ENCODE results near the gene SCRN3.

DNA sequence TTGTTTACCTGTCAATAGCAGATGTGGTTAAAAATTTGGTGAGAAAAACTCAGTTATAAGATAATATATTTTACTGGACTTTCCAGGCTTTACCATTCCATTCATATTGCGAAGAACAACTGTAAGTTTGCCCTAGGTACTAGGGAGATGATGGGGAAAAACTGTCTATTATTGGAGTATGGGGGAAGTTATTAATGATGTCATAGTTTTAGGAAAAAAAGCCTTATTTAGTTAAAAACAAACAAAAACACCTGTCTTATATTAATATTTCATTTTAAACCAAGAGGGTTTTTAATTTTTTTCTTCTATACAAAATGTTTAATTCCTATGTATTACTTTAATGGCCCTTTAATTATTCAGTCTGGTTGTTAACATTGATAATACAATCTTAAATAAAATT is 42.5 kb upstream of the SCRN3 start:
- TF ChIP-seq, protein P1, sequence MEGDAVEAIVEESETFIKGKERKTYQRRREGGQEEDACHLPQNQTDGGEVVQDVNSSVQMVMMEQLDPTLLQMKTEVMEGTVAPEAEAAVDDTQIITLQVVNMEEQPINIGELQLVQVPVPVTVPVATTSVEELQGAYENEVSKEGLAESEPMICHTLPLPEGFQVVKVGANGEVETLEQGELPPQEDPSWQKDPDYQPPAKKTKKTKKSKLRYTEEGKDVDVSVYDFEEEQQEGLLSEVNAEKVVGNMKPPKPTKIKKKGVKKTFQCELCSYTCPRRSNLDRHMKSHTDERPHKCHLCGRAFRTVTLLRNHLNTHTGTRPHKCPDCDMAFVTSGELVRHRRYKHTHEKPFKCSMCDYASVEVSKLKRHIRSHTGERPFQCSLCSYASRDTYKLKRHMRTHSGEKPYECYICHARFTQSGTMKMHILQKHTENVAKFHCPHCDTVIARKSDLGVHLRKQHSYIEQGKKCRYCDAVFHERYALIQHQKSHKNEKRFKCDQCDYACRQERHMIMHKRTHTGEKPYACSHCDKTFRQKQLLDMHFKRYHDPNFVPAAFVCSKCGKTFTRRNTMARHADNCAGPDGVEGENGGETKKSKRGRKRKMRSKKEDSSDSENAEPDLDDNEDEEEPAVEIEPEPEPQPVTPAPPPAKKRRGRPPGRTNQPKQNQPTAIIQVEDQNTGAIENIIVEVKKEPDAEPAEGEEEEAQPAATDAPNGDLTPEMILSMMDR (optimal IDR thresholded peaks at IDR 0.05 in 1 of 3, IDR thresholded peaks at IDR 0.05 in 1 of 3, conservative IDR thresholded peaks at IDR 0.05 in 1 of 3; ENCODE audit: extremely low read depth in 1 of 3, insufficient read depth in 2 of 3, low read length in 3 of 3) = no peak
- TF ChIP-seq EZH2 (IDR thresholded peaks at IDR 0.05; ENCODE audit: low read length) = no peak
